ENCODE results near the gene EVA1A.

DNA sequence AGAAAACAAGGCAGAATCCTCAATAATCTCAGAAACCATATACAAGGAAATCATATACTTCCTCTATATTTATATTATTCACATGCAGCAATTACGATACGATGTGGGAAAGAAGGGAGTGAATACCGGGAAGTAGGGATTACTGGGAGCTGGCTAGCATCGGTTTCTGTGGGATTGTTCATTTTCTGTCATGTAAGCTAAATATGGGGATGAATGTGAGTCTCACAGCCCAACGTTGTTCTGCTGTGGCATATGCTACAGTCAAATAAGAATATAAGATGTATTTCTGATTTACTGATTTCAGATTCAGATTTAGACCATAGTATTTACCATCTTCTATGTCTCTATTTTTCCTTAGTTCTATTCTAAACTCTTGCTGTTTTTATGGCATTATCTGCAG, 113.6 kb downstream of the EVA1A start:
- TF ChIP-seq GABPA (IDR thresholded peaks at IDR 0.05 in 1 of 2, conservative IDR thresholded peaks at IDR 0.05 in 1 of 2): no peak
- no peak for TF ChIP-seq CTCF (IDR thresholded peaks at IDR 0.05; ENCODE audit: low read depth, low read length, missing input control)
- TF ChIP-seq REST (IDR thresholded peaks at IDR 0.05): no peak
- TF ChIP-seq SP1 (IDR thresholded peaks at IDR 0.05): no peak
- no peak for TF ChIP-seq RAD21 (IDR thresholded peaks at IDR 0.05)
- TF ChIP-seq EGR1 (IDR thresholded peaks at IDR 0.05; ENCODE audit: low read depth in 2 of 2): no peak
- no peak for TF ChIP-seq MAX (IDR thresholded peaks at IDR 0.05)
- TF ChIP-seq, protein P1, sequence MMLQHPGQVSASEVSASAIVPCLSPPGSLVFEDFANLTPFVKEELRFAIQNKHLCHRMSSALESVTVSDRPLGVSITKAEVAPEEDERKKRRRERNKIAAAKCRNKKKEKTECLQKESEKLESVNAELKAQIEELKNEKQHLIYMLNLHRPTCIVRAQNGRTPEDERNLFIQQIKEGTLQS (IDR thresholded peaks at IDR 0.05): no peak
